ENCODE measurements around the gene HMGCLL1.

HMGCLL1 gene

DNA sequence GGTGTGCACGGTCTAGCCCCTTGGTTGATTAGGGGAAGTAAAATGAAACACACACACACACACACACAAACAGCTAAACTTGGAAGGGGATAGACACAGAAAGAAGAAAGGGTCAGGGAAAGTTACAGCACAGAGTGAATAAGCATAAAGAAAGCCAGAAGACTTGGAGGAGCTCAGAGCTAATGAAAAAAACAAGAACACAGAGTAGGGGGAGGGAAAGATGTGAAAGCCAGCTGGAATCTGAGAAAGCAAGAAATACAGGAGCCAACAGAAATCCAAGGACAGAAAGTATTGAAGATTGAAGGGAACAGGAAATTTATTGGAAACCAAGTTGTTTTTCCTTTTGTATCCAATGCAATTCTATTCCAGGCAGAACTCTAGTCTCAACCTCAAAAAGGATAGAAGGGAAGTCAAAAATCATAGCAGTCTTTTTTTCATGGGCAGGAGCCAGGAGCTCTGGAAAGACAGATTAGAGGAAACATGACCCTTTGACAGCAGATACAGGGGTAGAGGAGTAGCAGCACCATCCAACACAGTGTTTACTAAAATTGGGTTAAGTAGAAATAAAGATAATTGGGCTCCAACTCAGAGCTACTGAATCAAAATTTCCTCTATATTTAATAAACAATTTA, 10.1 kb downstream of the HMGCLL1 start:
- Histone ChIP-seq H3K9ac (ENCODE audit: low read depth, low read length) (no peak overlapping the region), H3K27me3 (ENCODE audit: insufficient read depth, low read length) (no peaks in the 10 kb centered on the region), H3K36me3 (ENCODE audit: insufficient read depth, low read depth, low read length) (no peaks in the 10 kb centered on the region), H3K4me3 (ENCODE audit: low read length) (no peak overlapping the region), H3K4me1 (ENCODE audit: insufficient read depth, low read length) (no peaks in the 10 kb centered on the region), H3K9me3 (ENCODE audit: insufficient read depth, low read depth, low read length) (no peaks in the 10 kb centered on the region), H3K27ac (ENCODE audit: low read length) (no peak overlapping the region)

DNA sequence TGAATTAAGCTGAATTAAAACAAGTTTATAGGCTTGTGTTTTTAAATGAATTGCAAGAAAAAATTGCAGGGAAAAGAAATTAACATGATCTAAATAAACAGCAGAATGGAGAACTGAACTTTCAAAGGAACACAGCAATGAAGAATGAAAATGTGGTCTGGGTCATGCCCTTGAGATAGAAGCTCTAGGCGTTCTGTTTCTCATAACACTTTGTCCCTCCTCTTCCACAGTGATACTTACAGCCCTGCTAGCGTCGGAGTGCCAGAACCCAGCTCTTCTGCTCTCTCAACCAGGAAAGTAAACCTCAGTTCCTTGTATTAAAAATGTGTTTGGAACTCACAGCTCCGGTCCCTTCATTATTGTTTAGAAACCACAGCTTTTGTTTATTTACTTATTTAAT, 11.4 kb downstream of the HMGCLL1 start:
- Histone ChIP-seq H3K9ac (ENCODE audit: low read depth, low read length) (no peak overlapping the region), H3K4me1 (ENCODE audit: insufficient read depth, low read length) (no peaks in the 10 kb centered on the region), H3K9me3 (ENCODE audit: insufficient read depth, low read depth, low read length) (no peaks in the 10 kb centered on the region), H3K27ac (ENCODE audit: low read length) (no peak overlapping the region), H3K36me3 (ENCODE audit: insufficient read depth, low read depth, low read length) (no peaks in the 10 kb centered on the region), H3K4me3 (ENCODE audit: low read length) (no peak overlapping the region), H3K27me3 (ENCODE audit: insufficient read depth, low read length) (no peaks in the 10 kb centered on the region)

DNA sequence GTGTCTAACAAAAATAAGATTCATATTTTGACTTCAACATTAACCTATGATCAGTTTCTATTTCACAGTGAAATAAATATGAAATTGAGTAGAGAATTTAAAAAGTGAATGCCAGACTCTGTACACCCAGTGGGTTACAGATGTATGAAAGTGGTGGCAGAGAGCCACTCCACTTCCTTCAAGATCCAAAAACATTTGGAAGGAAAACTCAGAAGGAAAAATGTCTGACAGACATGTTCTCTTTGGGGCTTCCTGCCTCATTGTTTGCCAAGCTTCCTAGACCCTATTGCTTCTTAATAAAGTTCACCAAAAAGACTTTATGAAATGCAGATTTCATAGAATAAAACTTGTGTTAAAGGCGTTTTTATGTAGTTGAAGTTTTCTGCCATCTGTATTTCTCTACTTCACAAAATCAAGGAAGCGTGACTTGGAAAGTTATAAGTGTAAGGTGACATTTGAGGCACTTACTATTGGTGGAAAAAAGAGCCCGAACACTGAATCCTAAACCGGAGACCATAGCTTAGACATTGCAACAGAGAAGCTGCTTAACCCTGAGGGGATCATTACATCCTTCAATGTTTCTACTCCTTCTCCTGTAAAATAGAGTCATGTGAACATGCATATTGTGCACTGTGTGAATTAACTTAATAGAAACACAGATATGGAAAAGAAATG, 12.8 kb downstream of the HMGCLL1 start:
- Histone ChIP-seq H3K27me3 (ENCODE audit: insufficient read depth, low read length) (no peaks in the 10 kb centered on the region), H3K4me1 (ENCODE audit: insufficient read depth, low read length) (no peaks in the 10 kb centered on the region), H3K9ac (ENCODE audit: low read depth, low read length) (no peak overlapping the region), H3K9me3 (ENCODE audit: insufficient read depth, low read depth, low read length) (no peaks in the 10 kb centered on the region), H3K36me3 (ENCODE audit: insufficient read depth, low read depth, low read length) (no peaks in the 10 kb centered on the region), H3K4me3 (ENCODE audit: low read length) (no peak overlapping the region), H3K27ac (ENCODE audit: low read length) (no peak overlapping the region)

DNA sequence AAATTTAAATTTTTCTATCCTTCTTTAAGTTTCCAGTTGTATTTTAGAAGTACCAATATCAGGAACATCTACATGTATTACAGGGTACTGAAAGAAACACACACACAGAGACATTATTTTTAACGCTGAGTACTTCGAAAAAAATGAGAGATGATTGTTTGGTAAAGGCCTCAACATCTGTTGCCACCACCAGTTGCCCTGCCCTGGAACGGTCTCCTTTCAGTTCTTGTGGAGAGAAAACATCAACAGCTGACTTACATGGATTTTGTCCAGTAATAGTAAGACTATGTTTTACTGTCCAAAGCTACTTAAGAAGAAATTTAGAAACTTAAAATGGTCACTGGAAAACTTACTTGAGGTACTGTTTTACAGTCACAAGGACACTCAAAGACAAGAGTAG, 16.7 kb downstream of the HMGCLL1 start:
- Histone ChIP-seq H3K4me3 (ENCODE audit: low read length) (no peak overlapping the region), H3K36me3 (ENCODE audit: insufficient read depth, low read depth, low read length) (no peaks in the 10 kb centered on the region), H3K9me3 (ENCODE audit: insufficient read depth, low read depth, low read length) (no peaks in the 10 kb centered on the region), H3K4me1 (ENCODE audit: insufficient read depth, low read length) (no peaks in the 10 kb centered on the region), H3K9ac (ENCODE audit: low read depth, low read length) (no peak overlapping the region), H3K27ac (ENCODE audit: low read length) (no peak overlapping the region), H3K27me3 (ENCODE audit: insufficient read depth, low read length) (no peaks in the 10 kb centered on the region)

DNA sequence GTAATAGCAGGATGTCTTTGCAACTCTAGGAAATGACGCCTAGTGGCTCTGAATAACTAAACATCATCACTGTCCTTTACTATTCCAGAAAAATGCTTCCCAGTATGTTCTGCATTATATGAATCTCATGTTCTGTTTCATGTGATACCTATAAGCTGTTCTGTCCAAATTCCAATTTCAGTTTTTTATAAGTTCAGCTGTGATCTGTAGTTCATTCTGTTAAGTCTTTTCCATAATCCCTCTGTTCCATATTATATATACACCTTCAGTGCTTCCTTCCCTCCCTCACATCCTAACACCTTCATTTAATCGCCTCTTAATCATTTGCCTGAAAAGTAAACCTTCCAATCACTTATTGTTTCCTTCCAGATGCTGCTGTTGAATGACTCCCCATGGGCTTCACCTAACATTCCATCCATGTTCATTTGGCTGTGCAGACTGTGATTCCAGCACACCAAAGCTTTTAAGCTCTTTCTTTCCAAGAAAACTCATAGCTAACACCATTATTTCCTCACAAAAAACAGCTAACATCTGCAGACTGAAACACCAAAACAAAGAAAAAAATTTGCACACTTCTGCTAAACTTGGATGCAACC, 18.6 kb downstream of the HMGCLL1 start:
- Histone ChIP-seq H3K27me3 (ENCODE audit: insufficient read depth, low read length) (no peaks in the 10 kb centered on the region), H3K9ac (ENCODE audit: low read depth, low read length) (no peak overlapping the region), H3K36me3 (ENCODE audit: insufficient read depth, low read depth, low read length) (no peaks in the 10 kb centered on the region), H3K9me3 (ENCODE audit: insufficient read depth, low read depth, low read length) (no peaks in the 10 kb centered on the region), H3K4me3 (ENCODE audit: low read length) (no peak overlapping the region), H3K27ac (ENCODE audit: low read length) (no peak overlapping the region), H3K4me1 (ENCODE audit: insufficient read depth, low read length) (no peaks in the 10 kb centered on the region)

DNA sequence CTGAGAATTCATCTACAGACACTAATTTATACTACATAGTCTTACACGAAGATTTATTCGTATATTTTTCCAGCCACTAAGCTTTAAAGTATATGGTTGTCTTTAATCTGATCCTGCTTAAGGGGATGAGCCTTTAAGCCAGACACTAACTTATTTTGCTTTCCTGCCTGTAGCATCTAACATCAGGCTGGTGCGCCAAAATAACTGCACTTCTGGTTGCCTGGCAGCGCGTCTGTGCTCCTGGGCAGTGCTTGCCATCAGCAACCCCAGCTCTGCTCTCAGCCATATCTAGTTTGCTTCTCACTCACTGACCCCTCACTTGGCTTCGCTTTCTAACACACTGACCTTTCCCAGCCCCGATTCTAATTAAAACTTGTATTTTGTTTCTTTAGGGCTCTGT, 21.8 kb downstream of the HMGCLL1 start:
- H3K9me3 ChIP-seq (ENCODE audit: insufficient read depth, low read depth, low read length), result no peaks in the 10 kb centered on the region
- no peak overlapping the region for H3K9ac ChIP-seq (ENCODE audit: low read depth, low read length)
- H3K27ac ChIP-seq (ENCODE audit: low read length), result no peak overlapping the region
- H3K36me3 ChIP-seq (ENCODE audit: insufficient read depth, low read depth, low read length), result no peaks in the 10 kb centered on the region
- H3K4me1 ChIP-seq (ENCODE audit: insufficient read depth, low read length), result no peaks in the 10 kb centered on the region
- no peaks in the 10 kb centered on the region for H3K27me3 ChIP-seq (ENCODE audit: insufficient read depth, low read length)
- no peak overlapping the region for H3K4me3 ChIP-seq (ENCODE audit: low read length)

DNA sequence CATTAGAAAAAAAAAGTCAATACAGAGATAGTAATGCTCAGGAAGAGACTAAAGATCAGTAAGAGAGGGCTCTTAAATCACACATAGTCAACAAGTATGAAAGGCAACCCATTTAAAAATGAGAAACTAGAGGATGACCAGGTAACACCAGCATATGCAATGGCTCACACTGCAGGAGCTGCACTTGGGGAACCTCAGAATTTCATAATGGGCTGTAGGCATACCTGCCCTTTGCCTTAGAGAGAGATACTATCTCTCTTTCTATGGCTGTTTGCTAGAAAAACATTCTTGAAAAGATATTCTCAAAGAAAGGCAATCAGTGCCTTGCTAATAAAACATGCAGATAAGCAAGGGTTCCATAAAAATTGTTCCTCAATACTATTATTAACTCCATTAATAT, 33.2 kb downstream of the HMGCLL1 start:
- Histone ChIP-seq H3K4me1 (ENCODE audit: insufficient read depth, low read length) (no peaks in the 10 kb centered on the region), H3K9ac (ENCODE audit: low read depth, low read length) (no peak overlapping the region), H3K36me3 (ENCODE audit: insufficient read depth, low read depth, low read length) (no peaks in the 10 kb centered on the region), H3K9me3 (ENCODE audit: insufficient read depth, low read depth, low read length) (no peaks in the 10 kb centered on the region), H3K27me3 (ENCODE audit: insufficient read depth, low read length) (no peaks in the 10 kb centered on the region), H3K4me3 (ENCODE audit: low read length) (no peak overlapping the region), H3K27ac (ENCODE audit: low read length) (no peak overlapping the region)

DNA sequence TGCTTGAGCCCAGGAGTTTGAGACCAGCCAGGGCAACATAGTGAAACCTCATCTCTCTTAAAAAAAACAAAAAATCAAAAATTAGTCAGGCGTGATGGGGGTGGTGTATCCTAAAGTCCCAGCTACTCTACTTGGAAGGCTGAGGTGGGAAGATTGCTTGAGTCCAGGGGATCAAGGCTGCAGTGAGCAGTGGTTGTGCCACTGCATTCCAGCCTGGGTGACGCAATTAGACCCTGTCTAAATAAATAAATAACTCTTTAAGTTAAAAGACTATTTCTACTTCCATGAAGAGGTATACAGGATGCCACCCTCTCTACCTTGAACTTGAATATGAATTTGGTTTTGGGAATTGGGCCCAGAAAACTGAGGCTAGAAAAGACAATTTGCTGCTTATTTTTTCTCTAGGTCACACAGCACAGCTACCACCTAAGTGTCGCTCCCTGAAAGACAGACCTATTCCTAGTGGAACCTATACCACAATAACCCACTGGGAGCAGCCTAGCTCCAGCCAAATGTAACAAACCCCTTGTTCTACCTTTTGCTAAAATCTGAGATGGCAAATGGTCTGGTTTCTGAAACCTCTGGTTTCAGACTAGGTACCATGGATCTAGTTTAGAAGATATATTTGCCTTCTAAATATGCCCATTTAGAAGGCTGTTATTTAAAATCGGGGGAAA, 35.2 kb downstream of the HMGCLL1 start:
- Histone ChIP-seq H3K9ac (ENCODE audit: low read depth, low read length) (no peak overlapping the region), H3K27ac (ENCODE audit: low read length) (no peak overlapping the region), H3K27me3 (ENCODE audit: insufficient read depth, low read length) (no peaks in the 10 kb centered on the region), H3K9me3 (ENCODE audit: insufficient read depth, low read depth, low read length) (no peaks in the 10 kb centered on the region), H3K4me3 (ENCODE audit: low read length) (no peak overlapping the region), H3K36me3 (ENCODE audit: insufficient read depth, low read depth, low read length) (no peaks in the 10 kb centered on the region), H3K4me1 (ENCODE audit: insufficient read depth, low read length) (no peaks in the 10 kb centered on the region)

DNA sequence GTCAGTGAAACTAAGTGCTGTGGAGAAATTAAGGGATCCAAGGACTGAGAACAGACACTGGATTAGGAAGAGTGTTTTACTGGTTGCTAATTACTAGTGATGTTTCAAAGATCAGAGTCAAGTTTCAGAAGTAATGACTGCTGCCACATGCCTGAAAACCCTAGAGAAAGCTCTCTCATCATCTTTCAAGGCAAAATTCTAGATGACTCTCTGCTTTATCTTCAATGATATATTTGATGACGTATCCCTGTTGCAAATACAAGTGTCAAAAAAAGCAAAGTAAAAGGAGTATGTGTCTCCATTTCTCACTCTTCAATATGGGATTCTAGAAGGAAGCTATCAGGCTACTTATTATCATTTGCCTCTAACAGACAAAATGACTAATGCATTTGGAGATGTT, 38.0 kb downstream of the HMGCLL1 start:
- H3K9ac ChIP-seq (ENCODE audit: low read depth, low read length), result no peak overlapping the region
- H3K27me3 ChIP-seq (ENCODE audit: insufficient read depth, low read length), result no peaks in the 10 kb centered on the region
- H3K4me1 ChIP-seq (ENCODE audit: insufficient read depth, low read length), result no peaks in the 10 kb centered on the region
- no peak overlapping the region for H3K27ac ChIP-seq (ENCODE audit: low read length)
- no peak overlapping the region for H3K4me3 ChIP-seq (ENCODE audit: low read length)
- H3K36me3 ChIP-seq (ENCODE audit: insufficient read depth, low read depth, low read length), result no peaks in the 10 kb centered on the region
- no peaks in the 10 kb centered on the region for H3K9me3 ChIP-seq (ENCODE audit: insufficient read depth, low read depth, low read length)

DNA sequence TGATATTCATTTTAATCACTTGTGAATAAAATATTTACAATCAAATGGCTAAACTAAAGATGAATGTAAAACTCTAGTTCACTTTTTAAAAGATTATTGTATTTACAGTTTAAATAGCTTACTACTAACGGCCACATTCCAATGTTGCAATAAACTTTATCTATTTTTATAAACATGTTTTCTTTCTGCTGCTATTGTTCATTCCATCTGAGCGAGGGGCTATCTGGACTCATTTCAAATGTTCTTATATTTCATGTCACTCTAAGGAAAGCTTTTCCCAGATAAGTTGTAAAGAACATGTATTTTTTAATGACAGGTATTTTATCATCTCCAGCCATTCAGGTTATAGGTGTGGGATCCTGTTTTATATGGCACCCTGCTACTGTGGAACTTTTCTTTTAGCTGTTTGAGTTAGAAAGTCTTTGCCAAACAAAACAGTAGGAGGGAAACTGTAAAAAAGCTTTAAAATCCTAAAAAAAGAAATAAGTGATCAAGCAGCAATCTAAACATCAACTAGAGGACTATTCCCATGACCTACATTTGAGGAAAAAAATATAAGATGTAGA, 42.5 kb downstream of the HMGCLL1 start:
- H3K27ac ChIP-seq (ENCODE audit: low read length), result no peak overlapping the region
- no peak overlapping the region for H3K9ac ChIP-seq (ENCODE audit: low read depth, low read length)
- H3K27me3 ChIP-seq (ENCODE audit: insufficient read depth, low read length), result no peaks in the 10 kb centered on the region
- H3K36me3 ChIP-seq (ENCODE audit: insufficient read depth, low read depth, low read length), result no peaks in the 10 kb centered on the region
- no peaks in the 10 kb centered on the region for H3K9me3 ChIP-seq (ENCODE audit: insufficient read depth, low read depth, low read length)
- H3K4me1 ChIP-seq (ENCODE audit: insufficient read depth, low read length), result no peaks in the 10 kb centered on the region
- no peak overlapping the region for H3K4me3 ChIP-seq (ENCODE audit: low read length)

DNA sequence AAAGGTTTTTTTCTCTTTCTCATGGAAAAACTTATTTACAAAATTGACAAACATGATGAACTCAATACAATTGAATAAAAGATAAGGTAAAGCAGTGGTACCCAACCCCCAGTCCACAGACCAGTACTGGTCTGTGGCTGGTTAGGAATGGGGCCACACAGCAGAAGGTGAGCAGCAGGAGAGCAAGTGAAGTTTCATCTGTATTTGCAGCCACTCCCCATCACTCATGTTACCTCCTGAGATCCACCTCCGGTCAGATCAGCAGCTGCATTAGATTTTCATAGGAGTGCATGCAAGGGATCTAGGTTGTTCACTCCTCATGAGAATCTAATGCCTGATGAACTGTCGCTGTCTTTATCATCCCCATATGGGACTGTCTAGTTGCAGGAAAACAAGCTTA, 47.5 kb downstream of the HMGCLL1 start:
- Histone ChIP-seq H3K4me3 (ENCODE audit: low read length) (no peak overlapping the region), H3K27ac (ENCODE audit: low read length) (no peak overlapping the region), H3K27me3 (ENCODE audit: insufficient read depth, low read length) (no peaks in the 10 kb centered on the region), H3K9ac (ENCODE audit: low read depth, low read length) (no peak overlapping the region), H3K9me3 (ENCODE audit: insufficient read depth, low read depth, low read length) (no peaks in the 10 kb centered on the region), H3K36me3 (ENCODE audit: insufficient read depth, low read depth, low read length) (no peaks in the 10 kb centered on the region), H3K4me1 (ENCODE audit: insufficient read depth, low read length) (no peaks in the 10 kb centered on the region)

Measured in iPS-20b (cell line).